Measurements from ENCODE around the gene NT5E.
"Not testable (repeated sequence)": the region's sequence is repeated elsewhere in the genome, so short reads cannot be mapped to it uniquely, and the experiment has no call there.

Gene NT5E

GRCh38 chr6:85493389-85493788, 43.5 kb downstream of the NT5E start:
- DNase-seq (ENCODE audit: low read depth in 2 of 2) = no peak

GRCh38 chr6:85494547-85495536, 45.0 kb downstream of the NT5E start:
- DNase-seq (ENCODE audit: low read depth in 2 of 2) = no peak

- no peak for DNase-seq (ENCODE audit: low read depth in 2 of 2)
These were observed 46.2 kb downstream of the NT5E start for GRCh38 chr6:85496009-85496579.

- DNase-seq (ENCODE audit: low read depth in 2 of 2) = no peak
These were observed 47.0 kb downstream of the NT5E start for GRCh38 chr6:85496856-85497255.

GRCh38 chr6:85498596-85499258, 48.8 kb downstream of the NT5E start:
- DNase-seq (ENCODE audit: low read depth in 2 of 2) = no peak

- DNase-seq (ENCODE audit: low read depth in 2 of 2) = no peak
These were observed 56.7 kb downstream of the NT5E start for GRCh38 chr6:85506441-85507093.

- no peak for DNase-seq (ENCODE audit: low read depth in 2 of 2)
These were observed 66.3 kb downstream of the NT5E start for GRCh38 chr6:85516168-85516567.

GRCh38 chr6:85524281-85524680, 74.4 kb downstream of the NT5E start:
- not testable (repeated sequence) for DNase-seq (ENCODE audit: low read depth in 2 of 2)

- DNase-seq (ENCODE audit: low read depth in 2 of 2) = no peak
These were observed 87.2 kb downstream of the NT5E start for GRCh38 chr6:85537055-85537494.

- no peak for DNase-seq (ENCODE audit: low read depth in 2 of 2)
These were observed 94.9 kb downstream of the NT5E start for GRCh38 chr6:85544776-85545175.

All from stimulated activated CD8-positive, alpha-beta memory T cell treated with anti-CD3 and anti-CD28 coated beads, Interleukin-7, amount 100 ng/mL, for 1 hour (primary cell).